Mucosa of descending colon (tissue), 3 donors: Measurements from ENCODE around the gene VSTM2B. TPM values are rescaled to one million over a fixed set of nuclear protein-coding genes. Genes with fewer than 3 reads are reported as not detected.
A peak's percentile ranks its signal among the peaks of the same experiment; 100 is the strongest.

ENCODE experiments used
- ATAC-seq: fragments of 200-7000 bp; cut with Tn5 transposase; one replicate; pipeline ENCODE4 v1.9.1; 2020; ENCODE audit warnings: mild to moderate bottlenecking, moderate library complexity
- DNase-seq, 3 donors: peaks; one replicate each; pipeline ENCODE4 v3.0.0-alpha.2; 2020
- H3K36me3 ChIP-seq: fragments of 200-600 bp; one replicate; pipeline ENCODE4 v1.8.0; 2021; ENCODE audit warnings: low read depth, mild to moderate bottlenecking
- H3K4me1 ChIP-seq: fragments of 200-600 bp; one replicate; pipeline ENCODE4 v1.8.0; 2021; ENCODE audit warnings: low read depth, mild to moderate bottlenecking
- H3K4me3 ChIP-seq: fragments of 200-600 bp; one replicate; pipeline ENCODE4 v1.8.0; 2021; ENCODE audit warnings: mild to moderate bottlenecking
- H3K9me3 ChIP-seq: fragments of 200-600 bp; one replicate; pipeline ENCODE4 v1.8.0; 2021; ENCODE audit warnings: mild to moderate bottlenecking
- intact Hi-C, 2 donors: fragments of 100-400 bp; cut with DNase I in 1 of 2; cut with micrococcal nuclease in 1 of 2; formaldehyde crosslinking; loops; one replicate each; pipeline versions ENCODE4 v1.11.0 to v1.11.1; 2022; cut with DNase I, micrococcal nuclease
- total RNA-seq, 3 donors: library from RNA; stranded (reverse); fragmentation: NEBNext Ultra II Directional in 2 of 3; extraction: Animal tissue kit (Norgen Biotek cat#: 25700) in 2 of 3; gene quantifications; one replicate each; pipeline versions ENCODE4 v1.2.1 to v1.2.4, GENCODE V29; 2021 to 2023
- TF ChIP-seq, protein P1 (sequence below): fragments of 200-600 bp; IDR thresholded peaks from one replicate; pipeline ENCODE4 v1.8.0; 2022; ENCODE audit warnings: antibody characterized with exemption, mild to moderate bottlenecking
- donor health status: DM: no; HTN: no; CAD: no; lungs with moderate emphysema.
- donor health status: DM: no; HTN: no; CAD: no.
- donor health status: DM: no; HTN: yes; CAD: no.

Gene VSTM2B
- total RNA-seq, 3 donors from 2014 or later, result 0.32 TPM; not detected in 2

DNA sequence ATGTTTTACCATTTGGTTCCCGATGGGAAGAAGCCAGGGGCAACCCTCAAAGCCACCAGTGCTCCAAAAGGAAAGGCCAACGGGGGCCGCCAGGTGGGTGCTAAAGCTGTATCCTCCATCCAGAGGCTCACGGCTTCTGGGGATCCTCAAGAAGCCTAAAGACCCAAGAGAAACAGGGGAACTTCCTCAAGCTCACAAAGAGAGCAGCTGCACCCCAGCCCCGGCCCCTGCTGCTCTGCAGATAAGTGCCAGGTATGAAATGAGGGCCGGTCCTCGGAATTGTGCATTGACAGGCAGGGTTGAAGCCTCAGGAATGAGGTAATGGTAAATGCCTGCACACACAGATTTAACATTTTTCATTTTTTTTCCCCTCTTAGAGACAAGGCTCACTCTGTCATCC is 72.2 kb downstream of the VSTM2B start:
- Histone ChIP-seq H3K4me3 (no peak overlapping the region), H3K4me1 (no peaks in the 10 kb centered on the region), H3K9me3 (no peaks in the 10 kb centered on the region), H3K36me3 (no peaks in the 10 kb centered on the region)
- peak in 1 of 3 donors; percentile 3 for DNase-seq
- ATAC-seq, result no peak
- TF ChIP-seq, protein P1, sequence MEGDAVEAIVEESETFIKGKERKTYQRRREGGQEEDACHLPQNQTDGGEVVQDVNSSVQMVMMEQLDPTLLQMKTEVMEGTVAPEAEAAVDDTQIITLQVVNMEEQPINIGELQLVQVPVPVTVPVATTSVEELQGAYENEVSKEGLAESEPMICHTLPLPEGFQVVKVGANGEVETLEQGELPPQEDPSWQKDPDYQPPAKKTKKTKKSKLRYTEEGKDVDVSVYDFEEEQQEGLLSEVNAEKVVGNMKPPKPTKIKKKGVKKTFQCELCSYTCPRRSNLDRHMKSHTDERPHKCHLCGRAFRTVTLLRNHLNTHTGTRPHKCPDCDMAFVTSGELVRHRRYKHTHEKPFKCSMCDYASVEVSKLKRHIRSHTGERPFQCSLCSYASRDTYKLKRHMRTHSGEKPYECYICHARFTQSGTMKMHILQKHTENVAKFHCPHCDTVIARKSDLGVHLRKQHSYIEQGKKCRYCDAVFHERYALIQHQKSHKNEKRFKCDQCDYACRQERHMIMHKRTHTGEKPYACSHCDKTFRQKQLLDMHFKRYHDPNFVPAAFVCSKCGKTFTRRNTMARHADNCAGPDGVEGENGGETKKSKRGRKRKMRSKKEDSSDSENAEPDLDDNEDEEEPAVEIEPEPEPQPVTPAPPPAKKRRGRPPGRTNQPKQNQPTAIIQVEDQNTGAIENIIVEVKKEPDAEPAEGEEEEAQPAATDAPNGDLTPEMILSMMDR, result no peak
- intact Hi-C loops, result no loop called here

DNA sequence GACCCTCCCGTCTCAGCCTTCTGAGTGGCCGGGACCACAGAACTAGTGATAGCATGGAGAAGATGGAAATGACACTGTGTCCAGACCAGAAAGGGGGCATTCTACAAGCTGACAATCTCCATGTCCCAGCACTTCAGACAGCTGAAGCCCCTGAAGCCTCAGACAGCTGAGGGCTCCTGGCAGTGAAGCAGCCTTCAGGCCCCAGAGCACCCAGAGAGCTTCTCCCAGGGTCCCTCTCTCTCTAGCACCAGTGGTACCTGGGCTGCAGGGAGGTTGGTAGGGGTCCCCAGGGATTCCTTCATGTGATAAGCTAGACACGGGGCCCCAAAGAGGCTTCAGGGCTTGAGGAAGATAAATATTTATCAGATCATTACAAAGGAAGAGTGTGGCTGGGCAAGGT is 72.7 kb downstream of the VSTM2B start:
- ATAC-seq (no peak), DNase-seq (peak in 1 of 3 donors; percentile 5)
- no peak overlapping the region for H3K4me3 ChIP-seq
- intact Hi-C loops, result no loop called here
- TF ChIP-seq, protein P1, result no peak
- H3K4me1 ChIP-seq, result no peaks in the 10 kb centered on the region
- no peaks in the 10 kb centered on the region for H3K36me3 ChIP-seq
- H3K9me3 ChIP-seq, result no peaks in the 10 kb centered on the region

DNA sequence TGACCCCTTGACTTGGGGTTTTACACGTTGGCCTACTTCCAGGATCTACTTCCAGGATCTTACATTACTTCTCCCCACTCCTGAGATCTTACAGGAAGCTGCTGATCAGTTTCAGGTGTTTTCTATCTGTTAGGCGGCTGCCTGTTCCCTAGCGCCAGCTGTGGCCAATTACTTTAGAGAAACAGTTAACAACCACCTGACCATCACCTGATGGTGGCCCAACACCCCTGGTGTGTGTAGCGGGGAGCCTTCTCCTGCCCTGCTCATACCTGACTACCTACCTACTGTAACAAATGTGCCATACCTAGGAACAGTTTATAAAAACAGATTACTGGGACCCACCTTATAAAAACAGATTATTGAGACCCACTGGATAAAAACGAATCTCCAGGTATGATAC is 77.5 kb downstream of the VSTM2B start:
- ATAC-seq, result no peak
- Histone ChIP-seq H3K9me3 (no peaks in the 10 kb centered on the region), H3K4me3 (no peak overlapping the region), H3K4me1 (peaks cover 11% of the 10 kb centered on the region), H3K36me3 (no peaks in the 10 kb centered on the region)
- TF ChIP-seq, protein P1, result no peak
- peak in 1 of 3 donors; percentile 4 for DNase-seq
- intact Hi-C loops, result no loop called here

DNA sequence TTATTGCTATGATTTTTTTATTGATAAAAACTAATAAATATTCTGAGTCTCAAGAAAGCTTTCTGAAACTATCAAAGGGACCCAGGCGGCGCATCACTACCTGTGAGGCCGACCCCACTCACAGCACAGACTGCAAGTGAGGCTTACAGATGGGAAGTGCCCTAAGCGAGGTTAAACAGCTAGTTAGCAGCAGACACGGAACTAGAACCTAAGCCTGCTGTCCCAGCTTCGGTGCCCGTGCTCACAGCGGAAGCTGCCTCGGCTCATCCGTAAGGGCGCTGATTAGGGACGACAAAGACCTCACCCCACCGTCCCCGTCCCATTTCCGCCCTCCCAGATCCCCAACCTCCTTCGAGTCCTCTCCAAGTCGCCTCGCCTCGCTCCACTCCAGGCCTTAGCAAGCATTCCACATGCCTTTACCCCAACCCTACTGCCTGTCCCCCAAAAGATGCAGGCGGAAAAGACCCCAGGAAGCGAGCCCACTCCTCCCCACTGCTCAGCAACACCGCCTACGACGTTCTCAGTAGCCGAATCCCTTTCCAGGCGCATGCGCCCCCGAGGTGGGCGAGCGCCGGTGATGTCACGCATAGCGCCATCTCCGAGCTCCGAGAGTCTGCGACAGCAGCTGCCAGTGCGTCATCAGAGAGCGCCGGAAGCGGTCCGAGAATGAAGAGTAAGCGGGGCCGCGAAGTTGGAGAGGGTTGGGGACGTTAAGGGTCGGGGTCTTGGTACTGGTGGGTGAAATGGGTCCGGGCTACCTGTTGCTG is 80.0 kb downstream of the VSTM2B start, which contains the start of gene POP4:
Gene POP4, plus strand, starts transcription at position 631 of the 767 bp plus-strand sequence. Its CDS starts 36 bp downstream, at position 667.
- intact Hi-C loops, result loop anchor here in 1 of 2 donors (5.0 kb wide), 1 partner anchor 111 kb away; the partner anchor contains the start of gene C19orf12
- TF ChIP-seq, protein P1, result no peak
- Histone ChIP-seq H3K4me3 (peak within 1 kb of the TSS; percentile 70), H3K4me1 (peaks cover 11% of the 10 kb centered on the region), H3K36me3 (no peaks in the 10 kb centered on the region), H3K9me3 (no peaks in the 10 kb centered on the region)
- ATAC-seq, result peak; percentile 97
- peak; percentile 98 to 99 (median 99) for DNase-seq

DNA sequence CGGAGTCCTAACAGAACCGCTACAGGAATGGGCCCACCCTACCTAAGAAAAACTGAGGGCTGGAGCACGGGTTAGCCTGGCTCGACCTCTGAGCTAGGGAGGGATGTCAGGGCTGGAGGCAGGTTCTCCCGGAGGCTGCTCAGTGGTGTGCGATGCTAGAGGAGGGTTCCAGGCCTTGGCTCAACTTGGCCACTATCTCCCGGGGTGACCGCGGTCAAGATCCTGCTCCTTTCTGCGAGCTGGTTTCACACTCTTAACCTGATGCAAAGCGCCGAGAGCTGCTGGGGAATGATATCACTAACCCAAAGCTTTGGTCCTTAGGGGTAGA is 80.6 kb downstream of the VSTM2B start:
- intact Hi-C loops, result loop anchor here in 1 of 2 donors (5.0 kb wide), 1 partner anchor 111 kb away; the partner anchor contains the start of gene C19orf12
- TF ChIP-seq, protein P1, result no peak
- Histone ChIP-seq H3K4me1 (peaks cover 11% of the 10 kb centered on the region), H3K9me3 (no peaks in the 10 kb centered on the region), H3K4me3 (peak overlapping the region; percentile 70), H3K36me3 (no peaks in the 10 kb centered on the region)
- ATAC-seq (peak; percentile 44), DNase-seq (no peak)
